HG02938 (cell line): ENCODE data around the gene CENPN.

Source experiments
- ATAC-seq: cut with Tn5 transposase; IDR thresholded peaks from one replicate; pipeline ENCODE4 v1.9.1; 2021; ENCODE audit warnings: mild to moderate bottlenecking, moderate library complexity; ENCODE audit not compliant: unreplicated experiment

Gene CENPN

GRCh38 chr16:81026429-81026828, 19.4 kb downstream of the CENPN start:
- ATAC-seq: no peak

GRCh38 chr16:81029930-81030604, 23.1 kb downstream of the CENPN start:
- no peak for ATAC-seq

GRCh38 chr16:81035398-81035974, 28.5 kb downstream of the CENPN start, which contains the start of gene ATMIN:
ATMIN (plus strand) TSS chr16:81035842; CDS start chr16:81035871, 29 bp downstream.
- ATAC-seq: peak; percentile 75

GRCh38 chr16:81035975-81036750, 29.1 kb downstream of the CENPN start:
- peak; percentile 64 for ATAC-seq

GRCh38 chr16:81036751-81037350, 29.8 kb downstream of the CENPN start:
- ATAC-seq: no peak

- no peak for ATAC-seq
These were observed 33.1 kb downstream of the CENPN start for GRCh38 chr16:81040131-81040530.

GRCh38 chr16:81040842-81041241, 33.8 kb downstream of the CENPN start:
- no peak for ATAC-seq

GRCh38 chr16:81041696-81042095, 34.7 kb downstream of the CENPN start:
- no peak for ATAC-seq

- no peak for ATAC-seq
These were observed 35.8 kb downstream of the CENPN start for GRCh38 chr16:81042821-81043220.

GRCh38 chr16:81053761-81054160, 46.7 kb downstream of the CENPN start:
- ATAC-seq: no peak

GRCh38 chr16:81060576-81061306, 53.7 kb downstream of the CENPN start:
- ATAC-seq: no peak

GRCh38 chr16:81061307-81061640, 54.3 kb downstream of the CENPN start:
- ATAC-seq: no peak

- no peak for ATAC-seq
These were observed 55.0 kb downstream of the CENPN start for GRCh38 chr16:81061871-81062608.

- ATAC-seq: no peak
These were observed 59.7 kb downstream of the CENPN start for GRCh38 chr16:81066681-81067080.

- ATAC-seq: no peak
These were observed 60.2 kb downstream of the CENPN start for GRCh38 chr16:81067166-81067565.

- no peak for ATAC-seq
These were observed 62.0 kb downstream of the CENPN start for GRCh38 chr16:81069063-81069462.

GRCh38 chr16:81070979-81071378, 64.0 kb downstream of the CENPN start:
- no peak for ATAC-seq

- ATAC-seq: no peak
These were observed 64.8 kb downstream of the CENPN start for GRCh38 chr16:81071805-81072204.

GRCh38 chr16:81073560-81074330, 66.7 kb downstream of the CENPN start:
- ATAC-seq: no peak
